Fibroblast of lung (primary cell): ENCODE measurements around the gene FAM222B. TPM values are rescaled to one million over a fixed set of nuclear protein-coding genes. Genes with fewer than 3 reads are reported as not detected.
"Not testable (repeated sequence)": the region's sequence is repeated elsewhere in the genome, so short reads cannot be mapped to it uniquely, and the experiment has no call there.

Source experiments
- DNase-seq, 2 donors: peaks; one replicate each; pipeline versions ENCODE4 v3.0.0 to v3.0.0-alpha.2; 2010; ENCODE audit warnings: low read depth in 2 of 2
- H2AFZ ChIP-seq: 2 replicates; pipeline ENCODE4 v1.5.1; 2012; ENCODE audit warnings: low read length, control low read depth, inconsistent platforms
- H3K27ac ChIP-seq: 2 replicates; pipeline ENCODE4 v1.5.1; 2011; ENCODE audit warnings: low read length, control low read depth; ENCODE audit not compliant: insufficient read depth
- H3K27me3 ChIP-seq: 2 replicates; pipeline ENCODE4 v1.5.1; 2011; ENCODE audit warnings: mild to moderate bottlenecking, low read length; ENCODE audit not compliant: control insufficient read depth, insufficient read depth
- H3K36me3 ChIP-seq: 2 replicates; pipeline ENCODE4 v1.5.1; 2011; ENCODE audit warnings: low read length; ENCODE audit not compliant: control insufficient read depth, insufficient read depth
- H3K4me1 ChIP-seq: 2 replicates; pipeline ENCODE4 v1.5.1; 2011; ENCODE audit warnings: low read length; ENCODE audit not compliant: control insufficient read depth, insufficient read depth; ENCODE audit errors: extremely low read depth
- H3K4me2 ChIP-seq: 2 replicates; pipeline ENCODE4 v1.5.1; 2011; ENCODE audit warnings: low read length, control low read depth; ENCODE audit not compliant: insufficient read depth; ENCODE audit errors: extremely low read depth
- H3K4me3 ChIP-seq, 4 experiments: fragments of 200-600 bp in 1 of 4; sonication (generic) in 1 of 4; replicated peaks in 1 of 4; 2 replicates each; pipeline ENCODE4 v1.5.1; 2011 to 2016; ENCODE audit warnings: low read length in 4 of 4, low read depth in 3 of 4, mild to moderate bottlenecking in 3 of 4, control low read depth in 2 of 4, inconsistent platforms in 1 of 4, mixed read lengths in 1 of 4; ENCODE audit not compliant: insufficient read depth in 1 of 4; ENCODE audit errors: control extremely low read depth in 1 of 4
- H3K79me2 ChIP-seq: 2 replicates; pipeline ENCODE4 v1.5.1; 2012; ENCODE audit warnings: mild to moderate bottlenecking, low read length, inconsistent platforms; ENCODE audit not compliant: control insufficient read depth, insufficient read depth
- H3K9ac ChIP-seq: 2 replicates; pipeline ENCODE4 v1.5.1; 2011; ENCODE audit warnings: mild to moderate bottlenecking, low read length, control low read depth; ENCODE audit not compliant: insufficient read depth
- H3K9me3 ChIP-seq: 2 replicates; pipeline ENCODE4 v1.5.1; 2012; ENCODE audit warnings: low read depth, low read length; ENCODE audit not compliant: control insufficient read depth, insufficient read depth
- H4K20me1 ChIP-seq: 2 replicates; pipeline ENCODE4 v1.5.1; 2011; ENCODE audit warnings: low read length; ENCODE audit not compliant: control insufficient read depth, insufficient read depth; ENCODE audit errors: extremely low read depth
- EZH2 ChIP-seq: IDR thresholded peaks from 2 replicates; pipeline ENCODE4 v1.5.1; 2012; ENCODE audit warnings: low read length, control low read depth, mild to moderate bottlenecking; ENCODE audit errors: missing control alignments
- polyA plus RNA-seq, 2 donors: library from polyadenylated mRNA; depleted of rRNA in 1 of 2; stranded (reverse) in 1 of 2; unstranded in 1 of 2; fragments of >200 nt; gene quantifications; 2 replicates each; pipeline ENCODE4 v1.2.1, GENCODE V29; 2011 to 2012; ENCODE audit warnings: missing spikeins in 1 of 2
- total RNA-seq: library from RNA; depleted of rRNA; stranded (reverse); fragments of >200 nt; gene quantifications from 2 replicates; pipeline ENCODE4 v1.2.1, GENCODE V29; 2014
- TF ChIP-seq, protein P1 (sequence below), 2 donors: IDR thresholded peaks in 1 of 2; conservative IDR thresholded peaks in 1 of 2; 1 replicate in 1 of 2; 2 replicates in 1 of 2; pipeline ENCODE4 v1.5.1; 2011 to 2012; ENCODE audit warnings: low read length in 2 of 2, control low read depth in 1 of 2, inconsistent platforms in 1 of 2, low read depth in 1 of 2, mild to moderate bottlenecking in 1 of 2

FAM222B gene
- total and polyA plus RNA-seq, 2 donors (not counting 1 experiment from before 2014, with no cell fraction given) = 2.8 to 9.0 TPM

DNA sequence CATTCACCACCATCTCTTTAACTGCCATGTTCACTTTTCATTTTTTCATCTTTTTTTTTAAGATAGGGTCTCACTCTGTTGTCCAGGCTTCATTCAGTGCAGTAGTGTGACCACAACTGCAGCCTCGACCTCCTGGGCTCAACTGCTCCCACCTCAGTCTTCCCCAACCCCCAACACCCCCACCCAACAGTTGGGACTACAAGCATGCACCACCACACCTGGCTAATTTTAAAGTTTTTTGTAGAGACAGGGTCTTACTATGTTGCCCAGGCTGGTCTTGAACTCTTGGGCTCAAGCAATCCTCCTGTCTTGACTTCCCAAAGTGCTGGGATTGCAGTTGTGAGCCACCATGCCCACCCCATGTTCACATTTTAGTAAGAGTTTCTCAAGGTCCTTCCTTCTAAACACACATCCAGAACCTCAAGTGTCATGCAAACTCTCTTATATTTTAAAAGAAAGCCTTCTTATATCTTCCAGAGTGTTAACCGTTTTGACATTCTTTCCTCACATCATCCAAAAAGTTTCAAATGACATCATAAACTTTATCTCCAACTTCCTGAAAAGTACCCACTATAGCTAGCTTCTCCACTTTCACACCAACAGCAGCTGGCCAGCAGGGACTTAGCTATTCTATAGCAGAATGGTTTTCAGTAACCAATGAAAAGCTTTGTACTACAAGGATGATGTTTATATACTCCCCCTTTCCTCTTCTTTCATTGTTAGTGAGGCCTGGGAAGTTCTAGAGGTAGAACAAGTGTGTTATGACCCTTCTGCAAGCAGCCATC, 49.5 kb downstream of the FAM222B start:
- Histone ChIP-seq H3K79me2 (no peaks in the 10 kb centered on the region), H3K4me3 (no peak overlapping the region), H3K36me3 (no peaks in the 10 kb centered on the region), H3K9ac (no peak overlapping the region), H3K4me1 (no peaks in the 10 kb centered on the region), H3K27ac (no peak overlapping the region), H3K27me3 (no peaks in the 10 kb centered on the region), H2AFZ (no peak overlapping the region), H3K4me2 (no peak overlapping the region), H3K9me3 (no peaks in the 10 kb centered on the region), H4K20me1 (no peaks in the 10 kb centered on the region)
- TF ChIP-seq, protein P1, sequence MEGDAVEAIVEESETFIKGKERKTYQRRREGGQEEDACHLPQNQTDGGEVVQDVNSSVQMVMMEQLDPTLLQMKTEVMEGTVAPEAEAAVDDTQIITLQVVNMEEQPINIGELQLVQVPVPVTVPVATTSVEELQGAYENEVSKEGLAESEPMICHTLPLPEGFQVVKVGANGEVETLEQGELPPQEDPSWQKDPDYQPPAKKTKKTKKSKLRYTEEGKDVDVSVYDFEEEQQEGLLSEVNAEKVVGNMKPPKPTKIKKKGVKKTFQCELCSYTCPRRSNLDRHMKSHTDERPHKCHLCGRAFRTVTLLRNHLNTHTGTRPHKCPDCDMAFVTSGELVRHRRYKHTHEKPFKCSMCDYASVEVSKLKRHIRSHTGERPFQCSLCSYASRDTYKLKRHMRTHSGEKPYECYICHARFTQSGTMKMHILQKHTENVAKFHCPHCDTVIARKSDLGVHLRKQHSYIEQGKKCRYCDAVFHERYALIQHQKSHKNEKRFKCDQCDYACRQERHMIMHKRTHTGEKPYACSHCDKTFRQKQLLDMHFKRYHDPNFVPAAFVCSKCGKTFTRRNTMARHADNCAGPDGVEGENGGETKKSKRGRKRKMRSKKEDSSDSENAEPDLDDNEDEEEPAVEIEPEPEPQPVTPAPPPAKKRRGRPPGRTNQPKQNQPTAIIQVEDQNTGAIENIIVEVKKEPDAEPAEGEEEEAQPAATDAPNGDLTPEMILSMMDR (conservative IDR thresholded peaks at IDR 0.05 in 1 of 2, IDR thresholded peaks at IDR 0.05 in 1 of 2; ENCODE audit: low read depth in 1 of 2, low read length in 2 of 2) = no peak
- no peak for DNase-seq

DNA sequence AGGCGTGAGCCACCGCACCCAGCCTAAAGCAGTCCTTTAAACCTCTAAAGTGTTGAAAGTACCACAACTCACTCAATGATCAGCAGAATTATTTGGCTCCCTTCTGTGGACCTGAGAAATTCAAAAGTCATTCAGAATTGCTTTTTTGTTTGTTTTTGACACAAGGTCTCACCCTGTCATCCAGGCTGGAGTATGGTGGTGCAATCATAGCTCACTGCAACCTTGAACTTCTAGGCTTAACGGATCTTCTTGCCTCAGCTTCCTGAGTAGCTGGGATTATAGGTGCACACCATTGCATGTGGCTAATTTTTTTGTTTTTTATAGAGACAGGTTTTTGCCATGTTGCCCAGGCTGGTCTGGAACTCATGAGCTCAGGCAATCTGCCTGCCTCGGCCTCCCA, 54.5 kb downstream of the FAM222B start:
- no peak overlapping the region for H3K9ac ChIP-seq
- H3K4me3 ChIP-seq = no peak overlapping the region
- no peaks in the 10 kb centered on the region for H3K36me3 ChIP-seq
- no peak overlapping the region for H3K27ac ChIP-seq
- H3K9me3 ChIP-seq = no peaks in the 10 kb centered on the region
- no peaks in the 10 kb centered on the region for H3K79me2 ChIP-seq
- H3K27me3 ChIP-seq = no peaks in the 10 kb centered on the region
- no peak overlapping the region for H2AFZ ChIP-seq
- H4K20me1 ChIP-seq = no peaks in the 10 kb centered on the region
- no peak overlapping the region for H3K4me2 ChIP-seq
- H3K4me1 ChIP-seq = no peaks in the 10 kb centered on the region
- TF ChIP-seq, protein P1 (conservative IDR thresholded peaks at IDR 0.05 in 1 of 2, IDR thresholded peaks at IDR 0.05 in 1 of 2; ENCODE audit: low read depth in 1 of 2, low read length in 2 of 2) = no peak
- TF ChIP-seq EZH2 = no peak
- no peak for DNase-seq

DNA sequence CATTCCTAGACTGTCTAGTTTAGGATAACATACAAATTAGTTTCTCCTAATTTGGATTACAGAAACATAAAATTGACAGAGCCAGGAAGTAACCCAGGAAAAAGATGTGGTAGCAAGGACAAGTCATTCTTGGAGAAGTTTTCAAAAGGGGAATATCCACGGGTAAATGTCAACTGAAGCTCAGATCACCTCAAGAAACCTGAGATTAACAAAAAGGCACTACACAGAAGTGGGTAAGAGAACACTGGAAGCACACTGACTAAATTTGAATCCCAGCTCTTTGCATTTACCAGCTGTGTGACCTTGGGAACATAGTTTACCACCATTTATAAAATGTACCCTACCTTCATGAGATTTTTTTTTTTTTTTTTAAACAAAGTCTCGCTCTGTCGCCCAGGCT, 59.4 kb downstream of the FAM222B start:
- Histone ChIP-seq H3K79me2 (peaks cover 5% of the 10 kb centered on the region), H3K4me2 (no peak overlapping the region), H3K27ac (no peak overlapping the region), H3K9ac (no peak overlapping the region), H3K9me3 (no peaks in the 10 kb centered on the region), H3K4me3 (no peak overlapping the region), H3K4me1 (no peaks in the 10 kb centered on the region), H3K36me3 (no peaks in the 10 kb centered on the region), H4K20me1 (no peaks in the 10 kb centered on the region), H2AFZ (no peak overlapping the region), H3K27me3 (no peaks in the 10 kb centered on the region)
- TF ChIP-seq, protein P1 (conservative IDR thresholded peaks at IDR 0.05 in 1 of 2, IDR thresholded peaks at IDR 0.05 in 1 of 2; ENCODE audit: low read depth in 1 of 2, low read length in 2 of 2) = no peak
- TF ChIP-seq EZH2 = no peak
- DNase-seq = no peak

DNA sequence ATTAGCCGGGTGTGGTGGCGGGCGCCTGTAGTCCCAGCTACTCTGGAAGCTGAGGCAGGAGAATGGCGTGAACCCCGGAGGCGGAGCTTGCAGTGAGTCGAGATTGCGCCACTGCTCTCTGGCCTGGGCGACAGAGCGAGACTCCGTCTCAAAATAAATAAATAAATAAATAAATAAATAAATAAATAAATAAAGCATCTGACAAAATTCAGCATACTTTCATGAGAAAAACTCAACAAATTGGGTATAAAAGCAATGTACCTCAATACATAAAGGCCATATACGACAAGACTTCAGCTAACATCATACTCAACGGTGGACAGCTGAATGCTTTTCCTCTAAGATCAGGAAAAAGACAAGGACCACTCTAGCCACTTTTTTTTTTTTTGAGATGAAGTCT, 63.0 kb downstream of the FAM222B start:
- DNase-seq, H3K9me3 ChIP-seq, H3K27ac ChIP-seq, H3K4me1 ChIP-seq, H3K9ac ChIP-seq, H3K4me3 ChIP-seq, H3K36me3 ChIP-seq, H3K4me2 ChIP-seq, H3K27me3 ChIP-seq, H3K79me2 ChIP-seq, H2AFZ ChIP-seq, H4K20me1 ChIP-seq: not testable (repeated sequence)
